ENCODE measurements around the gene MYH14. TPM values are rescaled to one million over a fixed set of nuclear protein-coding genes. Genes with fewer than 3 reads are reported as not detected.

MYH14 gene
- total RNA-seq, 6 experiments from 2014 or later = 0.09 TPM; not detected in 5

DNA sequence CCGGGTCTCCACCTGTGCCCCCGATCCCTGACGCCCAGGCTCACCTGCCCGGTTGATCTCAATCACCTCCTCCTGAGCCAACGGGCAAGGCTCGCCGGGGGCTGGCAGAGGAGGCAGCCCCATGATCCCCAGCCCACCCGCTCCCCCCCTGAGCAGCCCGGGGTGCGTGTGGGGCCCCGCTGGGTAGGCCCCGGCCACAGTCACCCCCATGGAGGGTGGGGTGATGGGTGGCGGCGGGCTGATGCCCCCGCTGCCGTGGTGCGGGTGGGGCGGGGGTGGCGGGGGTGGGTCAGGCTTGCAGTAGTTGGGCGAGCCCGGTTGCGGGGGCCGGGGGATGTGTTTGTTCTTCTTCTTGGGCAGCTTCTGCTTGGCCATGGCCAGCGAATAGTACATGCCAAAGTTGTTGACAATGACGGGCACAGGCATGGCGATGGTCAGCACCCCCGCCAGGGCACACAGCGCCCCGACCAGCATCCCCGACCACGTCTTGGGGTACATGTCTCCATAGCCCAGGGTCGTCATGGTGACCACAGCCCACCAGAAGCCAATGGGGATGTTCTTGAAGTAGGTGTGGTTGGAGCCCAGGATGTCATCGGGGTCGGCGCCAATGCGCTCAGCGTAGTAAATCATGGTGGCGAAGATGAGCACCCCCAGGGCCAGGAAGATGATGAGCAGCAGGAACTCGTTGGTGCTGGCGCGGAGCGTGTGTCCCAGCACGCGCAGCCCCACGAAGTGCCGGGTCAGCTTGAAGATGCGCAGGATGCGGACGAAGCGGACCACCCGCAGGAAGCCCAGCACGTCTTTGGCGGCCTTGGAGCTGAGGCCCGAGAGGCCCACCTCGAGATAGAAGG lies 119.7 kb downstream of the MYH14 start:
- TF ChIP-seq, protein P1, sequence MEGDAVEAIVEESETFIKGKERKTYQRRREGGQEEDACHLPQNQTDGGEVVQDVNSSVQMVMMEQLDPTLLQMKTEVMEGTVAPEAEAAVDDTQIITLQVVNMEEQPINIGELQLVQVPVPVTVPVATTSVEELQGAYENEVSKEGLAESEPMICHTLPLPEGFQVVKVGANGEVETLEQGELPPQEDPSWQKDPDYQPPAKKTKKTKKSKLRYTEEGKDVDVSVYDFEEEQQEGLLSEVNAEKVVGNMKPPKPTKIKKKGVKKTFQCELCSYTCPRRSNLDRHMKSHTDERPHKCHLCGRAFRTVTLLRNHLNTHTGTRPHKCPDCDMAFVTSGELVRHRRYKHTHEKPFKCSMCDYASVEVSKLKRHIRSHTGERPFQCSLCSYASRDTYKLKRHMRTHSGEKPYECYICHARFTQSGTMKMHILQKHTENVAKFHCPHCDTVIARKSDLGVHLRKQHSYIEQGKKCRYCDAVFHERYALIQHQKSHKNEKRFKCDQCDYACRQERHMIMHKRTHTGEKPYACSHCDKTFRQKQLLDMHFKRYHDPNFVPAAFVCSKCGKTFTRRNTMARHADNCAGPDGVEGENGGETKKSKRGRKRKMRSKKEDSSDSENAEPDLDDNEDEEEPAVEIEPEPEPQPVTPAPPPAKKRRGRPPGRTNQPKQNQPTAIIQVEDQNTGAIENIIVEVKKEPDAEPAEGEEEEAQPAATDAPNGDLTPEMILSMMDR (IDR thresholded peaks at IDR 0.05) = no peak
- no peak for DNase-seq
- Mint-ChIP-seq H3K27ac (no peak overlapping the region), H3K36me3 (ENCODE audit: low read depth) (no peaks in the 10 kb centered on the region), H3K9me3 (peaks cover 11% of the 10 kb centered on the region; the same call in 1 of the 2 replicates), H3K4me1 (ENCODE audit: low read depth) (no peaks in the 10 kb centered on the region), H3K27me3 (ENCODE audit: insufficient read depth) (peaks cover 27% of the 10 kb centered on the region), H3K4me3 (no peak overlapping the region)

DNA sequence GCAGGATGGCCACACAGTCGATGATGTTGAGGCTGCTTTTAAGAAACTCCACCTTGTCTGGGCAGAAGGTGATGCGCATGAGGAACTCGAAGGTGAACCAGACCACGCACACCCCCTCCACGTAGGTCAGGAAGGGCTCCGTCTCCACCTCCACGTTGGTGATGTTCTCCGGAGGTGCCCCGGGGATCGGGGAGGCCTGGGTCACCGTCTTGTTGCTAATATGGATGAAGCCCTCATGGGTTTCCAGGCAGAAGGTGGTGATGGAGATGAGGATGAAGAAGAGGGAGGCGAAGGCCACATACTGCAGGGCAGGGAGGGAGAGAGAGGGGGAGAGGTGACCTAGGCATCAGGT lies 120.3 kb downstream of the MYH14 start:
- H3K27ac Mint-ChIP-seq = no peak overlapping the region
- H3K36me3 Mint-ChIP-seq (ENCODE audit: low read depth) = no peaks in the 10 kb centered on the region
- H3K27me3 Mint-ChIP-seq (ENCODE audit: insufficient read depth) = peaks cover 26% of the 10 kb centered on the region
- TF ChIP-seq, protein P1 (IDR thresholded peaks at IDR 0.05) = no peak
- no peak for DNase-seq
- H3K4me3 Mint-ChIP-seq = no peak overlapping the region
- no peaks in the 10 kb centered on the region for H3K4me1 Mint-ChIP-seq (ENCODE audit: low read depth)
- peaks cover 11% of the 10 kb centered on the region; the same call in 1 of the 2 replicates for H3K9me3 Mint-ChIP-seq

GRCh38 chr19:50324331-50324730 lies 120.9 kb downstream of the MYH14 start:
- DNase-seq = no peak
- Mint-ChIP-seq H3K4me1 (ENCODE audit: low read depth) (peaks cover 2% of the 10 kb centered on the region; the same call in 1 of the 2 replicates), H3K27ac (no peak overlapping the region), H3K4me3 (no peak overlapping the region), H3K27me3 (ENCODE audit: insufficient read depth) (peaks cover 27% of the 10 kb centered on the region), H3K36me3 (ENCODE audit: low read depth) (peaks cover 1% of the 10 kb centered on the region), H3K9me3 (peaks cover 14% of the 10 kb centered on the region)
- TF ChIP-seq, protein P1 (IDR thresholded peaks at IDR 0.05) = no peak

DNA sequence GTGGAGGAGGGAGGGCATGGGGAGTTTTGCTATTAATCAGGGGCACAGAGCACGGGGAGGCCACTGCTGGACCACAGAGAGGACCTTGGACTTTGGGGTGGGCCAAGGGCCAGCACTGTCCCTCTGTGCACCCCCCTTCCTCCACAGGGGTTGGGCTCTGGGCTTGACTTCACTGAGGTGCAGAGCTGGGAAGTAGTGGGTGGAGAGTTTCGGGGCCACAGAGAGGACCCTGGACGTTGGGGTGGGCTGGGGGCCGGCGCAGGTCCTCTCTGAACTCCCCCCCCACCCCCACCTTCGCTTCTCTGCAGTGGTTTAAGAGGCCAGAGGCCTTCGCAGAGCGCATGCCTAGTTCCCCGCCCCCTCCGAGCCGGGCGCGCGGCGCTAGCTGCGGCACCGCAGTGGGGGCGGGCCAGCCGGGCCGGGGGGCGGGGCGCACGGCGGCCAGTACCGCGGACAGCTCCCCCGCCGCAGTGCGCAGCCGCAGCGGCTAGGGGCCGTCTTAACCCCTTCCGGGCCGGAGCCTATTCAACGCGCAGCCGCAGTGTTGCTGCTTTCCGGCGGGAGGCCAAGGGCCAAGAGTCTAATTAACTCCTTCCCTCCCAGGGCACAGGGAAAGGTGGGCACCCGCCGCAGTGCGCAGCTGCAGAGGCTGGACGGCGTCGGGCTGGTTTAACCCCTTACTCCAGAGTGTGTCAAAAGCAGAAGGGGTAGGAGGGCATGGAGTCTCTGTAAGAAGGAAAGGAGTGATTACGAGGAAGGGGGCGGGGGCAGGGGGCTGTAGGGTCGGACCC lies 122.1 kb downstream of the MYH14 start:
- no peak for DNase-seq
- no peak overlapping the region for H3K27ac Mint-ChIP-seq
- peaks cover 8% of the 10 kb centered on the region for H3K36me3 Mint-ChIP-seq (ENCODE audit: low read depth)

GRCh38 chr19:50326101-50326664 lies 122.8 kb downstream of the MYH14 start:
- no peak overlapping the region for H3K27ac Mint-ChIP-seq
- DNase-seq = no peak
- peaks cover 12% of the 10 kb centered on the region; the same call in 1 of the 2 replicates for H3K4me1 Mint-ChIP-seq (ENCODE audit: low read depth)
- peaks cover 41% of the 10 kb centered on the region for H3K27me3 Mint-ChIP-seq (ENCODE audit: insufficient read depth)
- H3K9me3 Mint-ChIP-seq = peaks cover 25% of the 10 kb centered on the region
- TF ChIP-seq, protein P1 (IDR thresholded peaks at IDR 0.05) = no peak
- H3K36me3 Mint-ChIP-seq (ENCODE audit: low read depth) = peaks cover 8% of the 10 kb centered on the region
- no peak overlapping the region for H3K4me3 Mint-ChIP-seq

More for the DNA sequence above, 122.1 kb downstream of the MYH14 start:
- Mint-ChIP-seq H3K4me3 (no peak overlapping the region), H3K4me1 (ENCODE audit: low read depth) (peaks cover 11% of the 10 kb centered on the region; the same call in 1 of the 2 replicates), H3K9me3 (peaks cover 25% of the 10 kb centered on the region), H3K27me3 (ENCODE audit: insufficient read depth) (peaks cover 38% of the 10 kb centered on the region)
- TF ChIP-seq, protein P1 (IDR thresholded peaks at IDR 0.05) = no peak

All from HFFc6 (cell line).